Right atrium auricular region (tissue), 2 donors: ENCODE measurements around the gene XYLB. TPM values are rescaled to one million over a fixed set of nuclear protein-coding genes. Genes with fewer than 3 reads are reported as not detected.

Experiments used
- DNase-seq: peaks from one replicate; pipeline ENCODE4 v3.0.0-alpha.2; 2019; ENCODE audit warnings: low spot score
- H3K27ac ChIP-seq, 2 donors: fragments of 200-600 bp; sonication (generic); 1 replicate in 1 of 2; 2 replicates in 1 of 2; pipeline ENCODE4 v1.5.1; 2016 to 2019
- H3K27me3 ChIP-seq, 2 donors: fragments of 200-600 bp; sonication (generic); one replicate each; pipeline versions ENCODE4 v1.5.1 to v1.6.0; 2017 to 2019
- H3K36me3 ChIP-seq: fragments of 200-600 bp; sonication (generic); one replicate; pipeline ENCODE4 v1.5.1; 2016
- H3K4me1 ChIP-seq, 2 donors: fragments of 200-600 bp; sonication (generic); one replicate each; pipeline versions ENCODE4 v1.5.1 to v1.6.0; 2017 to 2019
- H3K4me3 ChIP-seq, 2 donors: fragments of 200-600 bp; sonication (generic); 1 replicate in 1 of 2; 2 replicates in 1 of 2; pipeline ENCODE4 v1.5.1; 2017 to 2019; ENCODE audit warnings: mild to moderate bottlenecking in 1 of 2, moderate library complexity in 1 of 2
- H3K9me3 ChIP-seq, 2 donors: fragments of 200-600 bp; sonication (generic); one replicate each; pipeline ENCODE4 v1.5.1; 2019
- total RNA-seq, 2 donors: library from RNA; depleted of rRNA; stranded (reverse); fragments of >200 nt; gene quantifications; one replicate each; pipeline ENCODE4 v1.1.0, GENCODE V29; 2016
- TF ChIP-seq, protein P1 (sequence below), 2 donors: fragments of 200-600 bp; sonication (generic); IDR thresholded peaks; one replicate each; pipeline ENCODE4 v1.5.1; 2019; ENCODE audit warnings: antibody characterized with exemption in 2 of 2

XYLB gene
- total RNA-seq, 2 donors from 2014 or later, result 0.70 to 0.79 TPM

DNA sequence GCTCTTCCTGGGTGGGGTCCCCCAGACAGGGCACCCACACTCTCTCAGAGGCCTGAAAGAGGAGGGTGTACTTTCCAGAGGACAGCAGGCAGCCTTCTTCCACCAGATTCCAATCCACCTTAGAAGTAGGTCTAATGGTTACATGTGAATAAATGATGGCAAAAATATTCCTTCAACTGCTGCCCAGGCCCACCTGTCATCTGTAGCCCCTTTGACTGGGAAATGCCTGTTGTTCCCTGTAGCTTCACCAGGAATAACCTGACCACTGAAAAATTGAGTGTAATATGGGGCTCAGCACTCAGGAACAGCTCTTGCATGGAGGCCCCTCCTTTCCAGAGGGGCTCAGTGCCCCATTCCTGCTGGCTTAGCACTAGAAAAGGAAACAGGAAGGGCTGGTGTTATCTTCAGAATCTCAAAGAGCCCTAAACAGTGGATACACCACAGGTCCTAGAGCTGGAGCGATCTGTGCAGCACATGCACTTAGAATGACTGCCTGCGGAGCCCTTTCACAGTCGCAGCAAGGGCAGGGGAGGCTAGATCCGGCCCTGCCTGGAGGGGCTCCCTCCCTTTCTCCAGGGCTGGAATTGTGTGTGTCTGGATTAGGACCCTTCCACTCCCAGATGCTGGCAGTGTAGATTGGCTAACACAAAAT lies 32.3 kb upstream of the XYLB start:
- H3K4me3 ChIP-seq, result no peak overlapping the region
- TF ChIP-seq, protein P1, sequence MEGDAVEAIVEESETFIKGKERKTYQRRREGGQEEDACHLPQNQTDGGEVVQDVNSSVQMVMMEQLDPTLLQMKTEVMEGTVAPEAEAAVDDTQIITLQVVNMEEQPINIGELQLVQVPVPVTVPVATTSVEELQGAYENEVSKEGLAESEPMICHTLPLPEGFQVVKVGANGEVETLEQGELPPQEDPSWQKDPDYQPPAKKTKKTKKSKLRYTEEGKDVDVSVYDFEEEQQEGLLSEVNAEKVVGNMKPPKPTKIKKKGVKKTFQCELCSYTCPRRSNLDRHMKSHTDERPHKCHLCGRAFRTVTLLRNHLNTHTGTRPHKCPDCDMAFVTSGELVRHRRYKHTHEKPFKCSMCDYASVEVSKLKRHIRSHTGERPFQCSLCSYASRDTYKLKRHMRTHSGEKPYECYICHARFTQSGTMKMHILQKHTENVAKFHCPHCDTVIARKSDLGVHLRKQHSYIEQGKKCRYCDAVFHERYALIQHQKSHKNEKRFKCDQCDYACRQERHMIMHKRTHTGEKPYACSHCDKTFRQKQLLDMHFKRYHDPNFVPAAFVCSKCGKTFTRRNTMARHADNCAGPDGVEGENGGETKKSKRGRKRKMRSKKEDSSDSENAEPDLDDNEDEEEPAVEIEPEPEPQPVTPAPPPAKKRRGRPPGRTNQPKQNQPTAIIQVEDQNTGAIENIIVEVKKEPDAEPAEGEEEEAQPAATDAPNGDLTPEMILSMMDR (IDR thresholded peaks at IDR 0.05), result no peak
- H3K27ac ChIP-seq, result no peak overlapping the region
- H3K4me1 ChIP-seq, result no peaks in the 10 kb centered on the region
- H3K36me3 ChIP-seq, result no peaks in the 10 kb centered on the region
- peak; percentile 42 for DNase-seq
- H3K9me3 ChIP-seq, result no peaks in the 10 kb centered on the region
- no peaks in the 10 kb centered on the region for H3K27me3 ChIP-seq

DNA sequence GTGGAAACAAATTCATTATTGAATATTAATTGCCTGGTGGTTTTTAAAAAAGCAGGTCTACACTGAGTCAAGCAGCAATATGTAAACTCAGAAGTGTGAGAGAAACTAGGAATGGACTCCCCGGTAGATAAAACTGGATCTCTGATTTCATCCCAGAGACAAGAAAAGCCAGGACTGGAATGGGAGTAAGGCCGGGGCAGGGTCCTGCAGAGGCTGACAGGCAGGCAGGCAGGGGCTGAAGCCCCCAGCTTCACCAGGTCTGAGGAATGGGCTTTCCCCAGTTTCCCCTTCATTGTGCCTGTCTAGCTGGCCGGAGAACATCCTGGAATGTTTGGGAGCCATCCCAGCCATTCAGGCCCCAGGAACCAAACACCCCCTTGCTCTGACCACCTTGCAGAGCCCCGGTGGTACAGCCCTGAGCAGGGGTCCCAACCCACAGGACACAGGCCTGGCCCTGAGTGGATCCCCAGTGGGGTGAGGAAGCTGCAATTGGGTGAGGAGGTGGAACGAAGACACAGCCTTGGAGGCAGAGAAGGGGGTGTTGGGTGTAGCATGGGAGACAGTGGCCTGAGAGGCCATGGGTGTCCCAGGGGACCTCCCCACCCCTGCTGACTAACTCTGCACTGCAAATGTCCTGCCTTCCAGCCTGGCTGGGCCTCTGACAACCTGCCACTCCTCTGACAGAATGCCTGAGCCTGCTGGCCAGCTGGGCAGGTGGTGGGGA lies 31.7 kb upstream of the XYLB start:
- Histone ChIP-seq H3K4me3 (no peak overlapping the region), H3K9me3 (no peaks in the 10 kb centered on the region), H3K27me3 (no peaks in the 10 kb centered on the region), H3K36me3 (no peaks in the 10 kb centered on the region), H3K27ac (no peak overlapping the region), H3K4me1 (no peaks in the 10 kb centered on the region)
- TF ChIP-seq, protein P1 (IDR thresholded peaks at IDR 0.05), result no peak
- peak; percentile 47 for DNase-seq

DNA sequence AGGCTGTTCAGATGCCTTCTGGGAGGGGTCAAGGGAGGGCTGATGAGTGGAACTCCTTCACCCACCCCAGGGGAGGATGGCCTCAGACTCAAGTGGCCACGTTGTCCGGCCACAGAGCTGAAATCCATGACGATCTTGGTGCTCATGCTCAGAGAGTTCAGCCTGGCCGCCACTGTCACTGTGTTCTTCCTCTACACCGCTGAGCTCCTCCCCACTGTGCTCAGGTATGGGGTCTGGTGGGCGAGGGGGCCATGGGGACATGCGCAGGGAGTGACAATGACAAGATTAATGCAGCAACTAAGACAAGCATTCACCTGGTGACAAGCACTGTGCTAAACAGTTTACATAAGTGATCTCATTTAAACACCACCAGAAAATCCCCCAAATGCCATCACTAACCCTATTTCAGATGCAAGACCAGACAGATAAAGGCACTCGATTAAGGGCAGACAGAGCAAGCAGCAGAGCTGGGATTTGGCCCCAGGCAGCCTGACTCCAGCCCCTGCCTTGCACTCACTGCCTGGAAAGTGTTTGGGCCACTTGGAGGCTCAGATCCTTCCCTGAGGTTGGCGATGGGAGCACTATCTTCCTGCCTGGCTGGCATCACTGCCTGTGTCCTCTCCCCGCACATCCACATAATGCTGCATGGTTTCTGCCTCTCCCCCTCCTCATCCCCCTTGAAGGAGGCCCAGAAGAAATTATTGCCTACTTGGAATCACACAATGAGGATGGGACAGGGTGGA lies 30.9 kb upstream of the XYLB start:
- H3K27ac ChIP-seq, result no peak overlapping the region
- H3K4me1 ChIP-seq, result no peaks in the 10 kb centered on the region
- H3K27me3 ChIP-seq, result no peaks in the 10 kb centered on the region
- TF ChIP-seq, protein P1 (IDR thresholded peaks at IDR 0.05), result no peak
- no peaks in the 10 kb centered on the region for H3K9me3 ChIP-seq
- no peak overlapping the region for H3K4me3 ChIP-seq
- peak; percentile 51 for DNase-seq
- no peaks in the 10 kb centered on the region for H3K36me3 ChIP-seq

DNA sequence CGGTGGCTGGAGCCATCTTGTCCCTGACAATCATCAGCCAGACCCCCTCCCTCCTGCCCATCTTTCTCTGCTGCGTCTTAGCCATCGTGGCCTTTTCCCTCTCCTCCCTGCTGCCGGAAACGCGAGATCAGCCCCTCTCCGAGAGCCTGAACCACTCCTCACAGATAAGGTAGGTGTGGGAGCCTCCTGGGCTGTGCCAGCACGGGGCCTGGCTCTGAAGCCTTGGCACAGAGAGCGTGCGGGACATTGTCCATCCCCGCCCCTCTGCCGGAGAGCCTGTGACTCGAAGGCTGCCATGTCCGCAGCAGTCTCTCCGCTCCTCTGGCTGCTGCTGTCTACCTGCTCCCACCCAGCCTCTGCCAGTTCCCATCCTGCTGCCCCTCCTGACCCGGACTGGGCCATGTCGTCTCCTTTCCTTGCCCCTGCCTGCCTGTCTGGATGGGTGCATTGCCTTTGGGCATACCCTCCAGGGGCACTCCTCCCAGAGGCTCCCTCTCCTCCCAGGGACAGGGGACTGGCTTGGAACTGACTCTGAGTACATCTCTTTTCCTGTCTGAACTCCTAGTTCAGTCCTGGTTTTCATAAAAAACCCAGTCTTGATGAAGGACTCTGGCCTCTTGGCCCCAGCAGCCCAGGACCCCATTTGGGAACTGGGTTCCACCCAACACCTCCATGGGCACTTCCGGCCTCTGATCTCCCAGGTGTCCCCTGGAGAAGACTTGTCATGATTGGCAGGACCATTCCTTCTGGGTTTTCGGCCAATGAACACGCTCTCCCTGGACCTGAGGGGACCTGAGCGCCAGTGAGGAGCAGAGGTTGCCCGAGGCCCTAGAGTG lies 30.0 kb upstream of the XYLB start:
- Histone ChIP-seq H3K36me3 (no peaks in the 10 kb centered on the region), H3K27me3 (no peaks in the 10 kb centered on the region), H3K4me3 (no peak overlapping the region), H3K27ac (no peak overlapping the region), H3K9me3 (no peaks in the 10 kb centered on the region), H3K4me1 (no peaks in the 10 kb centered on the region)
- TF ChIP-seq, protein P1 (IDR thresholded peaks at IDR 0.05), result no peak
- no peak for DNase-seq

DNA sequence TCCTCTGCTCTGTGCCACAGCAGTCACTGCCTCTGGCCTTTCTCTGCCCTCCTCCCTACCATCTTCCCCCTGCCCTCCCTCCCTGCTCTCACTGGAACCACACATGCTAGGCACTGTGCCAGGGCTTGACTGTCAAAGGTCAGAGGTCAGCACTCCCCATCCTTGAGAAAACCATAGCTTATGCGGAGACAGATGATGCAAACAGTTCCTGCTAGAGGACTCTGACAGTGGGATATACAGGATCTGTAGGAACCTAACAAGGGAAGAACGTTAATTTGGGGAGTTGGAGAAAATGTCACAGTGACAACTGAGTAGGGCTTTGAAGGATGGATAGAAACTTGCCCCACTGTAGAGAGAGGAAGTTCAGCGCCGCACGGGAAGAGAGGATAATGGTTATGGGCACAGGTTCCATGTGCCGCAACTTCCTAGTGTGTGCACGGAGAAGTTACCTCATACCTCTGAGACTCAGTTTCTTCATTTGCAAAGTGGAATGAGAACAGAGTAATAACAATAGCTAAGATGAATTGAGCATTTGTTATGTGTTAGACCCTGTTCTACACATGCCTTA lies 29.3 kb upstream of the XYLB start:
- Histone ChIP-seq H3K4me3 (no peak overlapping the region), H3K27me3 (no peaks in the 10 kb centered on the region), H3K4me1 (no peaks in the 10 kb centered on the region), H3K9me3 (no peaks in the 10 kb centered on the region), H3K27ac (no peak overlapping the region), H3K36me3 (no peaks in the 10 kb centered on the region)
- TF ChIP-seq, protein P1 (IDR thresholded peaks at IDR 0.05), result no peak
- DNase-seq, result no peak
